ENCODE results near the gene THRB. TPM values are rescaled to one million over a fixed set of nuclear protein-coding genes. Genes with fewer than 3 reads are reported as not detected.

Gene THRB
- total and polyA plus RNA-seq, 9 of the 15 experiments (the other 6 are each of a cell fraction or from before 2014, with no cell fraction given) = 1.7 to 14.9 (median 6.9) TPM

DNA sequence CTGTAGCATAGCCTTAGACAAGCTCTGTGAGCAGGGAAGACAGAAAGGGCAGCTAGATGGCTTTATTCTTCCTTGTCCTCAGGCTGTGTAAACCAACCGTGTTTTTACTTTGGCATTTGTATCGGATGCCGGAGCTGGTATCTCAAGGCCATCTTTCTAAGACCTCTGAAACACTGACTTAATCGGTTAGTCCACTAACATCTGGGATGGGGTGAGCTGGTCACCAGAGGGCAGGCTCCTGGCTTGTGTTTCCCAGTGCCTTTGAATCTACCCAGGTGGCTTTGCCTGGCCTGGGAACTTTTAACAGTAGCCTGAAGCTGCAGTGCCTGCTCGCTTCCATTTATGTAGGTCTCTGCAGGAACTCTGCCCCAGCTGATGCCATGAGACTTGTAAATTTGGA lies 296.8 kb downstream of the THRB start:
- in situ Hi-C loops (cut with MboI) = no loop called here

More for the DNA sequence above, 296.8 kb downstream of the THRB start:
- CTCF ChIA-PET (ENCODE audit: low intra/inter-chr PET ratio) = no interaction called here
- peak; percentile 46; the same call in 2 of the 3 replicates for ATAC-seq
- no peak overlapping the region for H3K4me3 ChIP-seq
- H3K36me3 ChIP-seq (ENCODE audit: control insufficient read depth, insufficient read depth, low read length) = no peaks in the 10 kb centered on the region
- no peak overlapping the region for H2AFZ ChIP-seq (ENCODE audit: low read depth, low read length)
- WGBS (ENCODE audit: insufficient coverage, low coverage, missing lambda C conversion rate) = 26% methylated on average over 5 of the region's 5 CpGs
- H3K27ac ChIP-seq (ENCODE audit: extremely low read depth, low read depth, low read length) = no peak overlapping the region
- peak in 1 of 4 experiments; percentile 10 for DNase-seq (ENCODE audit: extremely low read depth in 1 of 4, low spot score in 3 of 4)
- H3K9ac ChIP-seq (ENCODE audit: insufficient read depth in 1 of 2, low read depth in 2 of 2, low read length in 2 of 2) = no peak overlapping the region
- POLR2A ChIA-PET = interaction anchor here (1.0 kb wide), 1 partner anchor 12 kb away, joined by 4 read pairs; no protein-coding TSS in a partner anchor
- H3K9me3 ChIP-seq (replicated peaks; ENCODE audit: control insufficient read depth, insufficient read depth, low read depth, low read length) = no peaks in the 10 kb centered on the region
- BruUV-seq (replicated peaks) = no TSS peak
- no peak overlapping the region for H3K4me2 ChIP-seq (ENCODE audit: insufficient read depth, low read length)
- peak; percentile 52 for FAIRE-seq
- no peaks in the 10 kb centered on the region for H4K20me1 ChIP-seq (replicated peaks; ENCODE audit: control insufficient read depth, insufficient read depth, low read length)
- H3K4me1 ChIP-seq (replicated peaks in 1 of 2; ENCODE audit: control insufficient read depth in 2 of 2, insufficient read depth in 2 of 2, low read length in 2 of 2) = no peaks in the 10 kb centered on the region
- no peaks in the 10 kb centered on the region for H3K79me2 ChIP-seq (ENCODE audit: control insufficient read depth, insufficient read depth, low read length)
- H3K9me1 ChIP-seq (ENCODE audit: control insufficient read depth, insufficient read depth, low read length) = no peaks in the 10 kb centered on the region
- no peaks in the 10 kb centered on the region for H3K27me3 ChIP-seq (ENCODE audit: control insufficient read depth in 2 of 2, insufficient read depth in 2 of 2, low read length in 2 of 2)
- intact Hi-C loops (cut with micrococcal nuclease) = no loop called here
- TF ChIP-seq CTCF (IDR thresholded peaks at IDR 0.05 in 2 of 3, conservative IDR thresholded peaks at IDR 0.05 in 1 of 3; ENCODE audit: insufficient read depth in 2 of 3, low read depth in 1 of 3, low read length in 3 of 3) (peak in 1 of 3 experiments; percentile 23; a peak in 1 of 6 replicates), YY1 (IDR thresholded peaks at IDR 0.05; ENCODE audit: borderline replicate concordance in 1 of 3, control insufficient read depth in 1 of 3, extremely low read depth in 1 of 3, insufficient read depth in 3 of 3, insufficient read length in 1 of 3, insufficient replicate concordance in 2 of 3, low read depth in 1 of 3, low read length in 2 of 3) (no peak), SMARCC2 (IDR thresholded peaks at IDR 0.05; ENCODE audit: low read depth) (no peak), ZKSCAN3 (CRISPR knock-in tag; IDR thresholded peaks at IDR 0.05) (no peak), ZBTB8A (IDR thresholded peaks at IDR 0.05; ENCODE audit: partially characterized antibody) (no peak)
- TF ChIP-seq, protein P1, sequence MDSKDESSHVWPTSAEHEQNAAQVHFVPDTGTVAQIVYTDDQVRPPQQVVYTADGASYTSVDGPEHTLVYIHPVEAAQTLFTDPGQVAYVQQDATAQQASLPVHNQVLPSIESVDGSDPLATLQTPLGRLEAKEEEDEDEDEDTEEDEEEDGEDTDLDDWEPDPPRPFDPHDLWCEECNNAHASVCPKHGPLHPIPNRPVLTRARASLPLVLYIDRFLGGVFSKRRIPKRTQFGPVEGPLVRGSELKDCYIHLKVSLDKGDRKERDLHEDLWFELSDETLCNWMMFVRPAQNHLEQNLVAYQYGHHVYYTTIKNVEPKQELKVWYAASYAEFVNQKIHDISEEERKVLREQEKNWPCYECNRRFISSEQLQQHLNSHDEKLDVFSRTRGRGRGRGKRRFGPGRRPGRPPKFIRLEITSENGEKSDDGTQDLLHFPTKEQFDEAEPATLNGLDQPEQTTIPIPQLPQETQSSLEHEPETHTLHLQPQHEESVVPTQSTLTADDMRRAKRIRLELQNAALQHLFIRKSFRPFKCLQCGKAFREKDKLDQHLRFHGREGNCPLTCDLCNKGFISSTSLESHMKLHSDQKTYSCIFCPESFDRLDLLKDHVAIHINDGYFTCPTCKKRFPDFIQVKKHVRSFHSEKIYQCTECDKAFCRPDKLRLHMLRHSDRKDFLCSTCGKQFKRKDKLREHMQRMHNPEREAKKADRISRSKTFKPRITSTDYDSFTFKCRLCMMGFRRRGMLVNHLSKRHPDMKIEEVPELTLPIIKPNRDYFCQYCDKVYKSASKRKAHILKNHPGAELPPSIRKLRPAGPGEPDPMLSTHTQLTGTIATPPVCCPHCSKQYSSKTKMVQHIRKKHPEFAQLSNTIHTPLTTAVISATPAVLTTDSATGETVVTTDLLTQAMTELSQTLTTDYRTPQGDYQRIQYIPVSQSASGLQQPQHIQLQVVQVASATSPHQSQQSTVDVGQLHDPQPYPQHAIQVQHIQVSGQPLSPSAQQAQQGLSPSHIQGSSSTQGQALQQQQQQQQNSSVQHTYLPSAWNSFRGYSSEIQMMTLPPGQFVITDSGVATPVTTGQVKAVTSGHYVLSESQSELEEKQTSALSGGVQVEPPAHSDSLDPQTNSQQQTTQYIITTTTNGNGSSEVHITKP (IDR thresholded peaks at IDR 0.05; ENCODE audit: partially characterized antibody) = no peak
- TF ChIP-seq, protein P2, sequence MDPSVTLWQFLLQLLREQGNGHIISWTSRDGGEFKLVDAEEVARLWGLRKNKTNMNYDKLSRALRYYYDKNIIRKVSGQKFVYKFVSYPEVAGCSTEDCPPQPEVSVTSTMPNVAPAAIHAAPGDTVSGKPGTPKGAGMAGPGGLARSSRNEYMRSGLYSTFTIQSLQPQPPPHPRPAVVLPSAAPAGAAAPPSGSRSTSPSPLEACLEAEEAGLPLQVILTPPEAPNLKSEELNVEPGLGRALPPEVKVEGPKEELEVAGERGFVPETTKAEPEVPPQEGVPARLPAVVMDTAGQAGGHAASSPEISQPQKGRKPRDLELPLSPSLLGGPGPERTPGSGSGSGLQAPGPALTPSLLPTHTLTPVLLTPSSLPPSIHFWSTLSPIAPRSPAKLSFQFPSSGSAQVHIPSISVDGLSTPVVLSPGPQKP (CRISPR knock-in tag; IDR thresholded peaks at IDR 0.05) = no peak

Data from K562 (cell line).